Left colon (tissue), 2 donors: ENCODE data around the gene CACNA1I. TPM values are rescaled to one million over a fixed set of nuclear protein-coding genes. Genes with fewer than 3 reads are reported as not detected.

ENCODE experiments used
- ATAC-seq: fragments of 200-7000 bp; cut with Tn5 transposase; one replicate; pipeline ENCODE4 v1.9.1; 2020; ENCODE audit warnings: mild to moderate bottlenecking, moderate library complexity
- DNase-seq, 2 donors: peaks; one replicate each; pipeline ENCODE4 v3.0.0-alpha.2; 2020
- intact Hi-C, 2 donors: fragments of 100-400 bp; cut with DNase I in 1 of 2; cut with micrococcal nuclease in 1 of 2; formaldehyde crosslinking; loops; one replicate each; pipeline versions ENCODE4 v1.11.2 to v1.14.0; 2022; cut with DNase I, micrococcal nuclease
- total RNA-seq, 2 donors: library from RNA; stranded (reverse); fragmentation: NEBNext Ultra II Directional; extraction: Animal tissue kit (Norgen Biotek cat#: 25700); gene quantifications; one replicate each; pipeline ENCODE4 v1.2.1, GENCODE V29; 2021
- donor health status: DM: no; HTN: no; CAD: no.
- donor health status: DM: yes; HTN: yes; CAD: no.

CACNA1I gene
- total RNA-seq, 2 donors from 2014 or later = 0.18 to 0.31 TPM

DNA sequence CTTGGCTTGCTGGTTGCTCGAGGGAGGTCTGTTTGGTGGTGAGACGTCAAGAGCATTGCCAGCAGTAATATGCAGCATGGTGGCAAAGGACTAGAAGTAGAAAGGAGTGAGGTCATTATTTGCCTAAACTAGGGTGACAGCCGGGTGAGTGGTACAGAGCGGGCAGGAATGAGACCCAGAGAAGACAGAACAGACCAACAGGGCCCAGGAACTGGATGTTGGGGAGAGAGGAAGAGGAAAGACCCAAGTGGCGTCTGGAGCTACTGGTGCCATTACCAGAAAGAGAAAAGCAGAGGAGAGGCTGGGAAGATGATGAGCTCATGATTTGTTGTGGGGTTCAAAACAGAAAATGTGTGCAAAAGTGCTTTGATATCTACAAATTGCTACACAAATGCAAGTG lies 164.3 kb downstream of the CACNA1I start:
- intact Hi-C loops = no loop called here
- ATAC-seq (no peak), DNase-seq (no peak)

DNA sequence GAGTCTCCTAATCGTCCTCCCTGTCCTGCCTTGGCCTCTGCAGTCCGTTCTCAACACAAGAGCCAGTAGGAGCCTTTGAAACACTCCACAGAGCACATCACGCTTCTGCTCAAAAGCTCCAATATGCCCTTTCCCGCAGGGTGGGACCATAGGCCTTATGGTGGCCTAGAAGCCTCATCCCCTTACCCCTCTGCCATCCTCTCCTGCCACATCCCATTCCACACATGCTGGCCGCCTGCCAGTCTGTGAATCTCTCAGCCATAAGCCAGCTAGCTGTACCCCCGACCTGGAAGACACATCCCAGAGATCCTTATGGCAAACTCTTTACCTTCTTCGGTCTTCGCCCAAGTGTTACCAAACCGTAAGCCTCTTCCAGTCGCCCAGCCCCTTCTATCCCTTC lies 165.2 kb downstream of the CACNA1I start:
- ATAC-seq (no peak), DNase-seq (no peak)
- intact Hi-C loops = no loop called here

DNA sequence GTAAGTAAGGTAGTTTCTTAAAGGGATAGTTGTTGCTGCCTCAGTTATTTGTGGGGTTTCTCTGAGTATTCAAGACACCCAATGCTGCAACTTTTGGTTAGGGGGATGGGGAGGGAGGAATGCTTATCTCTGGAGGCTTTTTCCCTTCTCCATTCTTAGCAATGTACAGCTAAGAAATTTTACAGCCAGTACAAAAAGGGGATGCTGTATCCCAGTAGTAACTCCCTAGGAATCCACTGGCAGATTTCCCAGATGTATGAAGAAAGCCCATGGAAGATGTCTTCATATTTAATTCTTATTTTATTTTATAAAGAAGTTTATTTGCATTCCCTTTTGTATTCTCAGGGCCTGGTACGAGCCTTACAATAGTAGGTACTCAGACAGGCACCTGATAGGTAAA lies 168.2 kb downstream of the CACNA1I start:
- ATAC-seq (no peak), DNase-seq (no peak)
- intact Hi-C loops = no loop called here

Other genes starting within 250 kb of the CACNA1I start
- gene SYNGR1, start 220.8 kb upstream of the CACNA1I start, total RNA-seq = 1 to 10 TPM; 1.3 to 4.4 TPM
- 10 to 100 TPM; 19.4 to 20.3 TPM for gene TAB1, start 171.0 kb upstream of the CACNA1I start, total RNA-seq
- 10 to 100 TPM in 1 of 2 donors, 1 to 10 TPM in 1; 5.6 to 10.7 TPM for gene MGAT3, start 113.7 kb upstream of the CACNA1I start, total RNA-seq
- gene MIEF1, start 68.5 kb upstream of the CACNA1I start, total RNA-seq = 10 to 100 TPM; 33.1 to 36.3 TPM
- 100 to 1,000 TPM; 256 to 277 TPM for gene ATF4, start 50.2 kb upstream of the CACNA1I start, total RNA-seq
- 10 to 100 TPM; 57.6 to 60.7 TPM for gene RPS19BP1, start 38.0 kb upstream of the CACNA1I start, total RNA-seq